Measurements from ENCODE around the gene BTNL2.

- TF ChIP-seq, protein P1, sequence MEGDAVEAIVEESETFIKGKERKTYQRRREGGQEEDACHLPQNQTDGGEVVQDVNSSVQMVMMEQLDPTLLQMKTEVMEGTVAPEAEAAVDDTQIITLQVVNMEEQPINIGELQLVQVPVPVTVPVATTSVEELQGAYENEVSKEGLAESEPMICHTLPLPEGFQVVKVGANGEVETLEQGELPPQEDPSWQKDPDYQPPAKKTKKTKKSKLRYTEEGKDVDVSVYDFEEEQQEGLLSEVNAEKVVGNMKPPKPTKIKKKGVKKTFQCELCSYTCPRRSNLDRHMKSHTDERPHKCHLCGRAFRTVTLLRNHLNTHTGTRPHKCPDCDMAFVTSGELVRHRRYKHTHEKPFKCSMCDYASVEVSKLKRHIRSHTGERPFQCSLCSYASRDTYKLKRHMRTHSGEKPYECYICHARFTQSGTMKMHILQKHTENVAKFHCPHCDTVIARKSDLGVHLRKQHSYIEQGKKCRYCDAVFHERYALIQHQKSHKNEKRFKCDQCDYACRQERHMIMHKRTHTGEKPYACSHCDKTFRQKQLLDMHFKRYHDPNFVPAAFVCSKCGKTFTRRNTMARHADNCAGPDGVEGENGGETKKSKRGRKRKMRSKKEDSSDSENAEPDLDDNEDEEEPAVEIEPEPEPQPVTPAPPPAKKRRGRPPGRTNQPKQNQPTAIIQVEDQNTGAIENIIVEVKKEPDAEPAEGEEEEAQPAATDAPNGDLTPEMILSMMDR (conservative IDR thresholded peaks at IDR 0.05): no peak
- TF ChIP-seq ZFX (IDR thresholded peaks at IDR 0.05): no peak
Measured at GRCh38 chr6:32416036-32416435, 9.1 kb upstream of the BTNL2 start.

All from C4-2B (cell line).